H1 (cell line): ENCODE measurements around the gene ESPNL. TPM values are rescaled to one million over a fixed set of nuclear protein-coding genes. Genes with fewer than 3 reads are reported as not detected.
A peak's percentile ranks its signal among the peaks of the same experiment; 100 is the strongest.

ENCODE experiments used
- CTCF ChIA-PET: fragments of 300-600 bp; sonication (Branson Sonifier 250); formaldehyde crosslinking; loops from one replicate; lab custom pipeline; 2021; ENCODE audit not compliant: partially characterized antibody; lab: Charles Lee
- POLR2A ChIA-PET: fragments of 300-600 bp; sonication (Branson Sonifier 250); formaldehyde crosslinking; loops from one replicate; lab custom pipeline; 2021; ENCODE audit warnings: inconsistent platforms; ENCODE audit not compliant: partially characterized antibody; lab: Charles Lee
- DNase-seq, 2 experiments: peaks; one replicate each; pipeline versions ENCODE4 v3.0.0 to v3.0.0-alpha.2; 2010 to 2022; ENCODE audit warnings: low spot score in 2 of 2, low read depth in 1 of 2, mixed read lengths in 1 of 2
- FAIRE-seq: peaks from 2 replicates; lab custom pipeline; 2011; peaks lifted over from hg19 to GRCh38; lab: Jason Lieb, UNC
- H2AFZ ChIP-seq: 2 replicates; pipeline ENCODE4 v1.8.1; 2012; ENCODE audit warnings: low read length, inconsistent platforms
- H2AK5ac ChIP-seq: 2 replicates; pipeline ENCODE4 v1.6.1; 2013; ENCODE audit warnings: low read depth, low read length
- H2BK120ac ChIP-seq: replicated peaks from 2 replicates; pipeline ENCODE3; 2013; ENCODE audit warnings: low read depth, low read length, inconsistent platforms
- H2BK12ac ChIP-seq: 2 replicates; pipeline ENCODE4 v1.6.1; 2013; ENCODE audit warnings: low read depth, low read length
- H2BK15ac ChIP-seq: 2 replicates; pipeline ENCODE4 v1.6.1; 2013; ENCODE audit warnings: low read length
- H2BK20ac ChIP-seq: 2 replicates; pipeline ENCODE4 v1.6.1; 2013; ENCODE audit warnings: low read length
- H2BK5ac ChIP-seq: 2 replicates; pipeline ENCODE4 v1.6.1; 2013; ENCODE audit warnings: low read depth, low read length
- H3K14ac ChIP-seq: 2 replicates; pipeline ENCODE4 v1.6.1; 2013; ENCODE audit warnings: inconsistent platforms; ENCODE audit not compliant: insufficient read length
- H3K18ac ChIP-seq: 2 replicates; pipeline ENCODE4 v1.6.1; 2013; ENCODE audit warnings: low read length; ENCODE audit errors: extremely low read depth
- H3K23ac ChIP-seq: 2 replicates; pipeline ENCODE4 v1.6.1; 2013; ENCODE audit warnings: inconsistent platforms; ENCODE audit not compliant: insufficient read length
- H3K23me2 ChIP-seq: 2 replicates; pipeline ENCODE4 v1.6.1; 2013; ENCODE audit warnings: low read depth, low read length
- H3K27ac ChIP-seq: 2 replicates; pipeline ENCODE4 v1.6.1; 2011; ENCODE audit warnings: low read depth, low read length, inconsistent platforms
- H3K27me3 ChIP-seq, 4 experiments: replicated peaks in 1 of 4; 1 replicate in 1 of 4; 2 replicates in 3 of 4; pipeline versions ENCODE4 v1.6.1 to v1.8.1; 2011 to 2013; ENCODE audit warnings: low read length in 3 of 4, mild to moderate bottlenecking in 3 of 4, inconsistent platforms in 2 of 4, mixed read lengths in 2 of 4, moderate library complexity in 1 of 4; ENCODE audit not compliant: control insufficient read depth in 3 of 4, insufficient read depth in 3 of 4; ENCODE audit errors: extremely low read depth in 1 of 4
- H3K36me3 ChIP-seq, 4 experiments: 2 replicates each; pipeline versions ENCODE4 v1.6.1 to v1.8.1; 2011 to 2013; ENCODE audit warnings: mild to moderate bottlenecking in 4 of 4, low read length in 3 of 4, moderate library complexity in 2 of 4, control low read depth in 1 of 4, inconsistent platforms in 1 of 4; ENCODE audit not compliant: insufficient read depth in 4 of 4, control insufficient read depth in 2 of 4
- H3K4ac ChIP-seq: replicated peaks from 2 replicates; pipeline ENCODE3; 2013; ENCODE audit warnings: low read length, low read depth, mixed read lengths, inconsistent platforms; ENCODE audit not compliant: insufficient read length
- H3K4me1 ChIP-seq, 4 experiments: replicated peaks in 1 of 4; 1 replicate in 1 of 4; 2 replicates in 3 of 4; pipeline versions ENCODE4 v1.6.1 to v1.8.1; 2011 to 2013; ENCODE audit warnings: low read length in 3 of 4, inconsistent platforms in 2 of 4, mixed read lengths in 1 of 4; ENCODE audit not compliant: insufficient read depth in 4 of 4, control insufficient read depth in 3 of 4
- H3K4me2 ChIP-seq, 2 experiments: 2 replicates each; pipeline versions ENCODE4 v1.6.1 to v1.8.1; 2011 to 2013; ENCODE audit warnings: low read depth in 2 of 2, low read length in 2 of 2, control low read depth in 1 of 2, inconsistent platforms in 1 of 2, mild to moderate bottlenecking in 1 of 2; ENCODE audit not compliant: insufficient read depth in 1 of 2
- H3K4me3 ChIP-seq, 4 experiments: fragments of 200-600, 300-600 bp in 1 of 4; sonication (generic), shearing (Covaris generic), sonication (Bioruptor Twin) in 1 of 4; 2 replicates each; pipeline versions ENCODE4 v1.5.1 to v1.8.1; 2011 to 2016; ENCODE audit warnings: low read length in 4 of 4, low read depth in 3 of 4, control low read depth in 2 of 4, inconsistent platforms in 2 of 4, mild to moderate bottlenecking in 2 of 4, mixed read lengths in 1 of 4, moderate library complexity in 1 of 4; ENCODE audit not compliant: insufficient read depth in 2 of 4; ENCODE audit errors: extremely low read depth in 1 of 4
- H3K56ac ChIP-seq: replicated peaks from 2 replicates; pipeline ENCODE3; 2013; ENCODE audit warnings: low read depth, mild to moderate bottlenecking, mixed read lengths, low read length, inconsistent platforms; ENCODE audit not compliant: insufficient read length
- H3K79me1 ChIP-seq: 2 replicates; pipeline ENCODE4 v1.6.1; 2013; ENCODE audit warnings: low read depth, low read length, control low read depth
- H3K79me2 ChIP-seq, 2 experiments: 2 replicates each; pipeline versions ENCODE4 v1.6.1 to v1.8.1; 2012 to 2013; ENCODE audit warnings: low read length in 2 of 2, mild to moderate bottlenecking in 2 of 2, inconsistent platforms in 1 of 2; ENCODE audit not compliant: insufficient read depth in 2 of 2, control insufficient read depth in 1 of 2
- H3K9ac ChIP-seq, 4 experiments: replicated peaks in 1 of 4; 1 replicate in 1 of 4; 2 replicates in 3 of 4; pipeline versions ENCODE4 v1.6.1 to v1.8.1; 2011 to 2013; ENCODE audit warnings: low read depth in 3 of 4, low read length in 3 of 4, control low read depth in 2 of 4, mild to moderate bottlenecking in 2 of 4, moderate library complexity in 2 of 4, inconsistent platforms in 1 of 4; ENCODE audit errors: extremely low read depth in 1 of 4
- H3K9me3 ChIP-seq, 2 experiments: 2 replicates each; pipeline versions ENCODE4 v1.6.1 to v1.8.1; 2012 to 2013; ENCODE audit warnings: mild to moderate bottlenecking in 2 of 2, moderate library complexity in 2 of 2, control low read depth in 1 of 2, inconsistent platforms in 1 of 2, low read depth in 1 of 2, low read length in 1 of 2, mixed read lengths in 1 of 2; ENCODE audit not compliant: insufficient read depth in 2 of 2
- H4K20me1 ChIP-seq, 2 experiments: replicated peaks in 1 of 2; 2 replicates each; pipeline versions ENCODE3 to v1.8.1; 2011 to 2013; ENCODE audit warnings: inconsistent platforms in 2 of 2, low read length in 2 of 2, mild to moderate bottlenecking in 1 of 2; ENCODE audit not compliant: insufficient read depth in 2 of 2, control insufficient read depth in 1 of 2
- H4K5ac ChIP-seq: 2 replicates; pipeline ENCODE4 v1.6.1; 2013; ENCODE audit warnings: low read length, low read depth, mixed read lengths, inconsistent platforms; ENCODE audit not compliant: insufficient read length
- H4K8ac ChIP-seq: 2 replicates; pipeline ENCODE4 v1.8.0; 2013; ENCODE audit warnings: mild to moderate bottlenecking, moderate library complexity, low read length, inconsistent platforms; ENCODE audit not compliant: insufficient read depth; ENCODE audit errors: extremely low read depth
- H4K91ac ChIP-seq: replicated peaks from 2 replicates; pipeline ENCODE3; 2013; ENCODE audit warnings: low read length, mixed read lengths, inconsistent platforms; ENCODE audit not compliant: insufficient read length
- BRCA1 ChIP-seq: IDR thresholded peaks from 2 replicates; pipeline ENCODE4 v1.6.1; 2012; ENCODE audit warnings: low read depth, low read length, improper control_type of control experiment
- CBX5 ChIP-seq: fragments of 300-800, 300-1000 bp; sonication (generic); IDR thresholded peaks from 2 replicates; pipeline ENCODE4 v1.7.1; 2016; ENCODE audit warnings: antibody characterized with exemption, low read length, low read depth
- CHD2 ChIP-seq: IDR thresholded peaks from 2 replicates; pipeline ENCODE4 v1.6.1; 2012; ENCODE audit warnings: low read length, improper control_type of control experiment
- GTF2F1 ChIP-seq: IDR thresholded peaks from 2 replicates; pipeline ENCODE4 v1.6.1; 2012; ENCODE audit warnings: low read depth, low read length, improper control_type of control experiment, borderline replicate concordance
- JUND ChIP-seq: IDR thresholded peaks from 2 replicates; pipeline ENCODE4 v1.6.1; 2011; ENCODE audit warnings: mild to moderate bottlenecking, improper control_type of control experiment, low read length
- KDM4A ChIP-seq: IDR thresholded peaks from one replicate; pipeline ENCODE4 v1.7.1; 2012; ENCODE audit warnings: low read depth, mild to moderate bottlenecking, moderate library complexity, low read length, inconsistent platforms; ENCODE audit not compliant: severe bottlenecking
- MAFK ChIP-seq: IDR thresholded peaks from 2 replicates; pipeline ENCODE4 v1.6.1; 2012; ENCODE audit warnings: low read depth, mild to moderate bottlenecking, improper control_type of control experiment, low read length
- POLR2AphosphoS5 ChIP-seq: IDR thresholded peaks from 2 replicates; pipeline ENCODE4 v1.6.1; 2011; ENCODE audit warnings: low read depth, low read length
- SAP30 ChIP-seq: fragments of 300-600 bp; sonication (generic); IDR thresholded peaks from 2 replicates; pipeline ENCODE4 v1.7.1; 2012; ENCODE audit warnings: low read length, moderate library complexity, mild to moderate bottlenecking, inconsistent platforms; ENCODE audit not compliant: insufficient read depth, insufficient replicate concordance
- SP1 ChIP-seq: IDR thresholded peaks from 2 replicates; pipeline ENCODE4 v1.6.1; 2011; ENCODE audit warnings: low read depth, low read length
- SUZ12 ChIP-seq: fragments of 200-600 bp; sonication (generic); IDR thresholded peaks from 2 replicates; pipeline ENCODE4 v1.6.1; 2012; ENCODE audit warnings: mild to moderate bottlenecking, inconsistent platforms, low read length, moderate library complexity, mixed read lengths
- whole genome bisulfite sequencing, 2 experiments: shearing (Covaris generic) in 1 of 2; methylation state at CpG; one replicate each; pipeline versions ENCODE4 v1.1.6 to v1.1.7; 2013 to 2015; ENCODE audit warnings: low lambda C conversion rate in 2 of 2, mixed read lengths in 2 of 2, inconsistent platforms in 1 of 2, low coverage in 1 of 2, missing lambda C conversion rate in 1 of 2; ENCODE audit not compliant: insufficient replicate concordance in 2 of 2, insufficient coverage in 1 of 2, insufficient read length in 1 of 2; ENCODE audit errors: extremely low coverage in 1 of 2, missing lambda C conversion rate in 1 of 2; 5-methylcytosine and 5-hydroxymethylcytosine counted together
- polyA plus RNA-seq, 7 experiments: library from polyadenylated mRNA; depleted of rRNA in 3 of 7; stranded (reverse) in 5 of 7; unstranded in 2 of 7; fragments of >200 nt in 5 of 7; fragments of 200-250 nt in 2 of 7; gene quantifications; 1 replicate in 5 of 7; 2 replicates in 1 of 7; 4 replicates in 1 of 7; pipeline versions ENCODE4 v1.2.1 to v1.2.3, GENCODE V29; 2011 to 2013; ENCODE audit warnings: missing spikeins in 2 of 7, mixed read lengths in 2 of 7
- total RNA-seq: library from RNA; stranded (reverse); fragmentation: NEBNext Ultra II Directional; extraction: Animal tissue kit (Norgen Biotek cat#: 25700); gene quantifications from 2 replicates; pipeline ENCODE4 v1.2.1, GENCODE V29; 2021

ESPNL gene
- total and polyA plus RNA-seq, 2 of the 8 experiments (the other 6 are each of a cell fraction or from before 2014, with no cell fraction given): 0.68 to 1.3 TPM

GRCh38 chr2:238097201-238097987 is 2.7 kb upstream of the ESPNL start:
- H2AFZ ChIP-seq: no peak overlapping the region
- H4K8ac ChIP-seq: no peak overlapping the region
- no peak overlapping the region for H3K14ac ChIP-seq
- no peaks in the 10 kb centered on the region for H3K27me3 ChIP-seq
- H2BK15ac ChIP-seq: 0 out of 2 replicates have a peak overlapping the region, but pooled peaks have one; percentile 25
- peak overlapping the region; percentile 98; the same call in 1 of the 2 replicates for H2BK12ac ChIP-seq
- H3K4ac ChIP-seq: peak overlapping the region; percentile 80
- no peak overlapping the region for H3K4me3 ChIP-seq
- ChIA-PET POLR2A (interaction anchor here (1.1 to 1.9 kb wide), 5 partner anchors 9 to 69 kb away, joined by 3 to 6 read pairs (median 4); partner anchors contain the start of gene SCLY), CTCF (interaction anchor here (1.1 to 3.0 kb wide), 5 partner anchors 10 to 164 kb away, joined by 3 to 21 read pairs (median 5); no protein-coding TSS in a partner anchor)
- H2AK5ac ChIP-seq: 0 out of 2 replicates have a peak overlapping the region, but pooled peaks have one; percentile 5
- no peak overlapping the region for H2BK120ac ChIP-seq
- DNase-seq (peak in 1 of 2 experiments; percentile 49), FAIRE-seq (no peak)
- H3K79me2 ChIP-seq: no peaks in the 10 kb centered on the region
- no peak overlapping the region for H3K27ac ChIP-seq
- peak overlapping the region; percentile 44; the same call in 1 of the 2 replicates for H2BK5ac ChIP-seq
- H3K79me1 ChIP-seq: 0 out of 2 replicates have a peak, but pooled peaks cover 2% of the 10 kb centered on the region
- H4K5ac ChIP-seq: no peak overlapping the region
- peaks cover 0 to 21% (median 13%) of the 10 kb centered on the region in 4 experiments; a peak in 6 of 7 replicates for H3K4me1 ChIP-seq
- H3K36me3 ChIP-seq: peaks cover 0 to 12% (median 4%) of the 10 kb centered on the region in 4 experiments; a peak in 3 of 8 replicates
- no peak overlapping the region for H3K56ac ChIP-seq
- no peaks in the 10 kb centered on the region for H3K9me3 ChIP-seq
- no peak overlapping the region for H3K9ac ChIP-seq
- H3K18ac ChIP-seq: peak overlapping the region; percentile 48; the same call in 1 of the 2 replicates
- no peak overlapping the region for H3K23ac ChIP-seq
- 87% methylated on average over 17 of the region's 19 CpGs; no CpG with 5 or more reads in 1 of the 2 experiments for WGBS, 2 experiments
- H3K4me2 ChIP-seq: no peak overlapping the region
- H4K20me1 ChIP-seq: peaks cover 2 to 4% of the 10 kb centered on the region in 2 experiments
- peak overlapping the region; percentile 72 for H4K91ac ChIP-seq
- peak overlapping the region; percentile 61; the same call in 1 of the 2 replicates for H2BK20ac ChIP-seq
- no peaks in the 10 kb centered on the region for H3K23me2 ChIP-seq
- TF ChIP-seq JUND (no peak), SP1 (no peak), MAFK (no peak), CBX5 (no peak), SAP30 (no peak), CHD2 (no peak), POLR2AphosphoS5 (no peak; the same call in 1 of the 2 replicates), SUZ12 (no peak), GTF2F1 (no peak), KDM4A (no peak), BRCA1 (no peak)
